HTERT RPE-1 (cell line): ENCODE data around the gene ARMC9.

Experiments
- in situ Hi-C: fragments of 300-500 bp; cut with MboI; formaldehyde crosslinking; loops from 4 replicates; pipeline ENCODE4 v1.14.3; 2020; ENCODE audit warnings: low sequenced_read_pairs

ARMC9 gene

DNA sequence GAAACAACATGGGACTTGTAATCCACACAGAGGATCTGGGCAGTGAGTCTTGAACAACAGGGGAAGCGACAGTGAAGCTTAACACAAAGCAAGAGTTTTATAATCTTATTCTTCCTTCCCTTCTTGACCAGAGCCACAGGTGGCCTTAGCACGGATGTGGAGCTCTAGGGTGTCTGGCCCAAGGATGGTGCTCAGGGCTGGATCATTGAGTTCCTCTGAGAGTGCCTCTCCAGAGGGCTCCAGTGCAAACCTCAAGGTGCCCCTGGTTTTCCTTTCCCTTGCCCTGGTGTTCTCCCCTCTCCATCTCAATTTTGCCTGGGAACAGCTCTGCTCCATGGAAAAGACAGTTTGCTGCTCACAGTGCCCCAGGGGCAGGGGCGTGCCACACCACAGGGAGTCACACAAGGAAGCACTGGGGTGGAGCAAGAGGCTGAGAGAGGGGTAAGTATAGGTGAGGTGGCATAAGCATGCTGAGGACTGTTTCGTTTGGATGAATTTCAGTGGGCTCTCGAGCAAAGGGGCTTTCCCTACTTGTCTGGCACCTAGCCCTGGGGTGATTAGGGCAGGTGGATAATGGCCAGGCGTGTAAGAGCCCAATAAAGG is 108.5 kb downstream of the ARMC9 start:
- in situ Hi-C loops, result no loop called here

DNA sequence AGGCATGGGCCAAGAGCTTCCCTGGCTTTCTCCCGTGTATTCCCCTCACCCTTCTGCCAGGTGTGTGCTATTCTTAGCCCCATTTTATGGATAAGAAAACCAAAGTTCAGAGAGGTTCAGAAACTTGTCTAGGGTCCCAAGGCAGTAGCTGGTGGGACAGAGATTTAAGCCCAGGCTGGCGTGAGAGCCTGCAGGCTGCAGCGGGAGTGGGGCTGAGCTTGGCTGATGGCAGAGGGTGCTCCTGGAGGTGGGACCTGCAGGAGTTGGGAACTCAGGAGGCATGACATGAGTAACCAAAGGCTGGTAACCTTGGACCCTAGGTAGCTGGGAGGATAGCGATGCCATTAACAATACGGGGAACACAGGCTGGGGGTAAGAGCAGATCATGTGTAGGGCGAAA is 109.8 kb downstream of the ARMC9 start:
- in situ Hi-C loops, result no loop called here

DNA sequence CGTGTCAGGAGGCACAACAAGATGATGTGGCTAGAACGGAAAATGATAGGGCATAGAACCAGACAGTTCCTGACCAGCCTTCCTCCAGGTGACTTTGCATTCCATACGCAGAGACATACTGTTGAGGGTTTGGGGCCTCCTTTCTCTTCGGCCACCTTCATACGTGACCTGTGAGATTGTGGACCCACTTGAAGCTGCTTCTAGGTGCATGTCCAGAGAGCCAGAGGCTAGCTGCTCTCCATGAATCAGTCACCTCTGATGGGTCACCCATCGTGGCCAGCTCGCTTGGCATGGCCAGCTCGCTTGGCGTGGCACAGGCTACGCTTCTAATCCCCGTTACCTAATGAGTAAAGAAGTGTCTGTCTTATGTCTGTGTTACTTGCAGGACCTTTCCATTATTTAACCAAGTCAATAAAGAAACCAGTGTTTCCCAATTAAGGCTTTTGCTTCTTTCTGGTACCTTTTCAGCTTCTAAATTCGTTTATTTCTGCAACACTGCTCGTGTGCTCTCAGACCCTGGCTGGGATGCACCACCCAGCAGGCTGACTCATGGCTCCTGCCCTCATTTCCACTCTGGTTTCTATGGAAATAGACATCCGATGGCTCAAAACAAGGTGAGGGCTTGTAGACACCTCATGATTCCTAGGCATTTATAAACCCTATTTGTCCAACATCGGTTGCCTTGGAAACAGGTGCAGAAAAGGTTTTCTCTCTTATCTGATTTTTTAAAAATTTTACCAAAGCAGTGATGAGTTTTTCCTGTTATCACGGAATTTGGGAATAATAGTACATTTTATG is 110.4 kb downstream of the ARMC9 start:
- in situ Hi-C loops, result no loop called here

DNA sequence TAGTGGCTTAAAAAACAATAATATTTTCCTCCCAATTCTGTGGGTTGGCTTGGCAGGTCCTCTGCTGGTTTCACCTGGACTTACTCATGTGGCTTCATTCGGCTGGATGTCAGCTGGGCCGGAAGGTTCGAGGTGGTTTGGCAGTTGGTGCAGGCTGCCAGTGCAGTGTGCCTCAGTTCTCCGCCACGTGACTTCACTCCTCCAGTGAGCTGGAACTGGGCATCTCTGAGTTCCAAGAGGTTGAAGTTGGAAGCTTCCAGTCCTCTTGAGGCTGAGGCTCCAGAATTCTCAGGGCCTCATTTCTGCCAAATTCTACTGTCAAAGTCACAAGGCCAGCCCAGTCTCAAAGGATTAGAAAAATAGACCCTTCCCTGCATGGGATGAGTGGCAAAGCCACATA is 113.6 kb downstream of the ARMC9 start:
- in situ Hi-C loops, result no loop called here

GRCh38 chr2:231315896-231316295 is 117.5 kb downstream of the ARMC9 start:
- in situ Hi-C loops, result no loop called here

DNA sequence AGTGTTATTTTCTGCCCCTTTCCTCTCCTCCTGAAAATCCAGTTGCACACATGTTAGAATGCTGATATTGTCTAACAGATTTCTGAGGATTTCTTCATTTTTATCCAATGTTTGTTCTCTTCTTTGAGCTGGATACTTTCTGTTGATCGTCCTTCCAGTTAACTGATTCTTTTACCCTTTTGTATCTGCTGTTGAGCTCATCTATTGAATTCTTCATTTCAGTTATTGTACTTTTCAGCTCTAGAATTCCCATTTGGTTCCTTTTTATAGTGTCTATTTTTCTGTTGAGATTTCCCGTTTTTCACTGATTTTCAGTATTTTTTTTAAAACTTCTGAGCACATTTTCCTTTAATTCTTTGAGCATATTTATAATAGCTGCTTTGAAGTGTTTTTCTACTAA is 119.1 kb downstream of the ARMC9 start:
- in situ Hi-C loops, result no loop called here

- in situ Hi-C loops, result no loop called here
Measured at GRCh38 chr2:231318436-231318835, 120.0 kb downstream of the ARMC9 start.

DNA sequence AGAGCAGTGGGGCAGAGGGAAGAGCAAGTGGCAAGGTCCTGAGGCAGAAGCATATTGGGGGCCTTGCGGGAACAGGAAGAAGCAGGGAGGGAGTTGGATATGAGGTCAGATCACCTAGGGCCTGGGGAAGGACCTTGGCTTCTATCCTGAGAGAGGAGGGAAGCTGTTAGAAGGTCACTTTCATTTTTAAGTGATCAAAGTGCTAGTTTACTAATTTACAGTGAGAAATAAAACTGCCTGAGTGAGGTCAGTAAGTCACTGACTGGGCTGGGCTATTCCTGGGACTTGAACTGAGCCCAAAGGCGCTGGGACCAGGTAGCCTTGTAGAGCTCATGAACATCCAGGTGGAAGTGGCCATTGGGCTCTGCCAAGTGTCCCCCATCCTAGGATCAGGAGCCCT is 120.5 kb downstream of the ARMC9 start:
- in situ Hi-C loops, result no loop called here

DNA sequence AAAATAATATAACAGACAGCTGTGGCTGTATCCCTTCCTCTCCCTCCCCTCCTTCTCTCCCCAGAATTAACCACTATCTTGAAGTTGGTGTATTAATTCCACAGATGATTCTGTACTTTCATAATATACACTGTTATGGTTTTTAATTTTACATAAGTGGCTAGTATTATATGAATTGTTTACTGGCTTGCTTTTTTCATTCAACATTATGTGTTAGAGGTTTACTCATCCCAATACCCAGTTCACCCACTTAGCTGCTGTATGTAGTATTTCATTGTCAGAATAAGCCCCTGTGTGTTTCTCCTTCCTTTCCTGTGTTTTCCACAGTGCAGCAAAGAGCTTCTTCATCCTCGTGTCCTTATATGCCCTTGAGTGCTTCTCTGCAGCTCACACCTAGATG is 121.4 kb downstream of the ARMC9 start:
- in situ Hi-C loops, result no loop called here

DNA sequence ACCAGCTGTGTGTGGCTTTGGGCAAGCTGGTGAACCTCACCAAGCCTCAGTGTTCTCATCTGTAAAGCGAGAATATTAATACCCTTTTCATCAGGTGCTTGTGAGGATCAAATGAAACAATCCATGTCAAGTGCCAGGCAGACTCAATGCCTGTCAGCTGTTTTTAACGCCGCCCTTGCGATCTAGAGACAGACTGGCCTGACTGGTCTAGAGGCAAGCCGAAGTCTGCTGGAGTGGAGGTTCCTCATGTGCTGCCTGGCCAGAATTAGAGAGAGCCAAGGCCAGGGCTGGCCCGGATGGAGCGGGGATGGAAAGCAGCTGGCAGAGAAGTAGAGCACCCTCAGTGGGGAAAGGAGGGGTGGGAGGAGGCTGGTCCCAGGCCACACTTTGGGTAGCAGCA is 122.6 kb downstream of the ARMC9 start:
- in situ Hi-C loops, result no loop called here

DNA sequence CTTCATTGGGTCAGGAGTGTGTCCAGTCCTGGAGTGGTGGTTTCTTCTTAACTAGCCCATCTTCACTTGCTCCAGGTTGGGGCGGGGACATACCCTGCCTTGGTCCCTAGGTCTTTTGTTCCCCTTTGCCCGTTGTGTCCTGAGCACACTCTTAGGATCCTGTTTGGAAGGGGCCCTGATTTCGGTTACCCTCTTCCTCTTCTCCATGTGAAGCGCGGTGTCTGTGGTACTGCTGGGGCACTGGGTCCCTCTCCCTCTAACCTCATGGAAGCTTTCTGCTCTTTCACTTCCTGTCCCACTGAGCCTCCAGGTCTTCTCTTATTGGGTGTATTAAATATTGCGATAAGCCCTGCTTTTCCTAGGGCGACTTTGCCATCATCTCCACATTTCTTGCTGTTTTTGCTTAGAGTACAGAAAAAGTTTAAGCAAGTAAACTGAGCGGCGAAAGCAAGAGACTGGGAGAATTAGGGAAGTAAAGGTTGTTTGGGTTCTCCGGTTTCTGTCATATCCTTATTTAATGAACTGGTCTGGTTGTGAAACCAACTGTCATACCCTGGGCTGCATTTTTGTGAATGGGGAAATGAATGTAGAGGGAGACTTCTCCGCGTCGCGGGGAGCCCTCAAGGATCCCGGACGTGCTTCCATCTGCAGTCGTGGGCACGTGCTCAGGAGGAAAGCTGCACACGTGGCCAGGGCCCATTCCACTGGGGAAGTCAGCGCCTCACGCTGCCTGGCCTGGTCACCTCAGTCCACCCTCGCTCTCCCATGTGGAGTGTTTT is 123.3 kb downstream of the ARMC9 start:
- in situ Hi-C loops, result no loop called here

DNA sequence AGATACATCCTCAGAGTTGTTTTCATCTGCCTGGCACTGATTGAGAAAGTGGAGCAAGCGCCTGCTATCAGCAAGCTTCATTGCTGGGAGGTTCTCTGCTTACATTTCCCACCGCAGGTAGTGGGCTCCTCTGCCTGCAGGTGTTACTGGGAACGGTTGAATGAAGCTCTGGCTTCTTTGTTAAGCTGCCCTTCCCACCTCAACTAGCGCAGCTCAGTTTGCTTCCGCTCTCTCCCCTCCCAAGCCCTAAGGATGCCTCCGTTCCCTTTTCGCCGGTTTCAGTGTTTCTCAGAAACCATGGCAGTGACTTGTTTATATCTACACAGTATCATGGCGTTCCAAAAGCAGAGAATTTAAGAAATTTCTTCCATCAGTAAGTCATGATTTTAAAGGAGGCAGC is 124.9 kb downstream of the ARMC9 start:
- in situ Hi-C loops, result no loop called here

DNA sequence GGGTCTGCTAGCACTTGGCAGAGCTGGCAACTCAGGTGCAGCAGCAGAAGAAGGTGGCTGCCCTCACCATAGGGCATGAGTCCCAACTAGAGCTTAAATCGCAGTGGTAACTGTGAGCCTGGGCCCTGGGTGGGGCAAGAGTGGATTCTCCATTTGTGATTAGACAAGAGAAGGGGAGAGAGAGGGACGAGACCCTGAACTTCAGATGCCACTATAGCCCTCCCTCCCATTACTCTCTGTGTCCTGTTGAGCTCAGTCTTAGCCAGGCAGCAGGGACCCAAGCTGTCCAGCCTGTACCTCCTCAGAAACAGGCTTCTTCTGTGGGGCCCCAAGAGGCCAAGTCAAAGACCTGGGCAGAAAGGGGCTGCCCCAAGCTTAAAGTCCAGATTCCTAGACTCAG is 127.4 kb downstream of the ARMC9 start:
- in situ Hi-C loops, result no loop called here

GRCh38 chr2:231326404-231326803 is 128.0 kb downstream of the ARMC9 start:
- in situ Hi-C loops, result no loop called here

- in situ Hi-C loops, result no loop called here
Measured at GRCh38 chr2:231330311-231330710, 131.9 kb downstream of the ARMC9 start.

GRCh38 chr2:231331533-231331932 is 133.1 kb downstream of the ARMC9 start:
- in situ Hi-C loops, result no loop called here

DNA sequence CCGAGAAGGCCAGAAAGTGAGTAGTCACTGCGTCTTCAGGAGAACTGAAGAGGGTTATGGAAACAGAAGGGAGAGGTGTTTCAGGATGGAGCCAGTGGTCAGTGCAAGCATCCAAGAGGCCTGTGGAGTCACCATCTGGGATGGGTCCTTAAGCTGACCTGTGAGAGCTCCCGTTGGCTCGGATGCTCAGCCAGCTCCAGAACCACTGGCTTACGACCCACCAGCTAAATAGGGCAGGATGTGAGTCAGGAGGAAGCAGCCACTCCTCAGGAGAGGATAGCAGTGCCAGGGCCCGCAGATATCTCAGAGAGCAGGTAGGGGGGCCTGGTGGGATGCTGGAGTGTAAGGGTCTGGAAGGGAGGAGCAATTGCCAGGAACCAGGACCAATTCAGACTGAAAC is 134.0 kb downstream of the ARMC9 start:
- in situ Hi-C loops, result no loop called here

GRCh38 chr2:231332872-231333500 is 134.6 kb downstream of the ARMC9 start:
- in situ Hi-C loops, result no loop called here

- in situ Hi-C loops, result no loop called here
Measured at GRCh38 chr2:231334179-231334930, 135.9 kb downstream of the ARMC9 start.

GRCh38 chr2:231334981-231335380 is 136.6 kb downstream of the ARMC9 start:
- in situ Hi-C loops, result no loop called here

GRCh38 chr2:231335591-231335990 is 137.2 kb downstream of the ARMC9 start:
- in situ Hi-C loops, result no loop called here
